GM21526 (cell line): ENCODE results near the gene LRRN4CL.

ENCODE experiments used
- ATAC-seq: cut with Tn5 transposase; IDR thresholded peaks from one replicate; pipeline ENCODE4 v1.9.1; 2021; ENCODE audit warnings: moderate library complexity; ENCODE audit not compliant: unreplicated experiment, low FRiP score

Gene LRRN4CL

GRCh38 chr11:62648967-62649364, 40.4 kb downstream of the LRRN4CL start:
- no peak for ATAC-seq

- no peak for ATAC-seq
Measured at GRCh38 chr11:62648185-62648966, 41.0 kb downstream of the LRRN4CL start.

GRCh38 chr11:62647609-62648005, 41.7 kb downstream of the LRRN4CL start:
- ATAC-seq: no peak

- ATAC-seq: no peak
Measured at GRCh38 chr11:62646825-62647608, 42.3 kb downstream of the LRRN4CL start.

GRCh38 chr11:62645946-62646824, 43.1 kb downstream of the LRRN4CL start, which contains the start of gene GANAB:
Gene GANAB, minus strand, starts transcription at chr11:62646613. Its CDS starts 14 bp downstream, at chr11:62646599.
- peak; percentile 85 for ATAC-seq

- peak; percentile 0 for ATAC-seq
Measured at GRCh38 chr11:62645671-62645945, 43.7 kb downstream of the LRRN4CL start.

GRCh38 chr11:62644220-62644619, 45.1 kb downstream of the LRRN4CL start:
- no peak for ATAC-seq
